Stomach (tissue), 9 donors: Measurements from ENCODE around the gene SCFD2. TPM values are rescaled to one million over a fixed set of nuclear protein-coding genes. Genes with fewer than 3 reads are reported as not detected.

Experiments
- DNase-seq, 2 donors: peaks; one replicate each; pipeline versions ENCODE4 v3.0.0 to v3.0.0-alpha.2; 2013 to 2019
- H3K27ac ChIP-seq, 5 donors: fragments of 200-600 bp in 4 of 5; sonication (generic) in 4 of 5; one replicate each; pipeline ENCODE4 v1.5.1; 2013 to 2019; ENCODE audit warnings: mild to moderate bottlenecking in 1 of 5, moderate library complexity in 1 of 5
- H3K27me3 ChIP-seq, 3 donors: fragments of 200-600 bp; sonication (generic); one replicate each; pipeline ENCODE4 v1.5.1; 2017 to 2019; ENCODE audit warnings: mixed run types in 1 of 3
- H3K36me3 ChIP-seq, 4 donors: fragments of 200-600 bp; sonication (generic); 1 replicate in 3 of 4; 2 replicates in 1 of 4; pipeline ENCODE4 v1.5.1; 2016 to 2019
- H3K4me1 ChIP-seq, 4 donors: fragments of 200-600 bp; sonication (generic); one replicate each; pipeline ENCODE4 v1.5.1; 2016 to 2019
- H3K4me3 ChIP-seq, 4 donors: fragments of 200-600 bp; sonication (generic) in 3 of 4; one replicate each; pipeline ENCODE4 v1.5.1; 2016 to 2019; ENCODE audit warnings: mild to moderate bottlenecking in 1 of 4
- H3K9me3 ChIP-seq, 4 donors: fragments of 200-600 bp; sonication (generic); one replicate each; pipeline ENCODE4 v1.5.1; 2016 to 2019
- EP300 ChIP-seq: sonication (generic); formaldehyde crosslinking; IDR thresholded peaks from one replicate; pipeline ENCODE4 v1.6.1; 2017; ENCODE audit warnings: antibody characterized with exemption
- POLR2A ChIP-seq, 4 donors: fragments of 450-650 bp; IDR thresholded peaks; one replicate each; pipeline ENCODE4 v1.6.1; 2016; ENCODE audit warnings: antibody characterized with exemption in 4 of 4, control low read depth in 2 of 4, mild to moderate bottlenecking in 1 of 4, moderate library complexity in 1 of 4
- POLR2AphosphoS5 ChIP-seq, 3 donors: sonication (generic); formaldehyde crosslinking; IDR thresholded peaks; one replicate each; pipeline ENCODE4 v1.6.1; 2016; ENCODE audit warnings: antibody characterized with exemption in 3 of 3
- WGBS, 5 donors: extraction: QIAGEN DNeasy Blood & Tissue Kit in 3 of 5; methylation state at CpG; one replicate each; pipeline versions ENCODE4 v1.1.5 to v1.1.7; 2013 to 2018; 5-methylcytosine and 5-hydroxymethylcytosine counted together
- intact Hi-C: fragments of 100-400 bp; cut with DNase I; formaldehyde crosslinking; loops from one replicate; pipeline ENCODE4 v1.15.1; 2023; ENCODE audit warnings: low total_unique reads
- polyA plus RNA-seq, 3 donors: library from polyadenylated mRNA; stranded (reverse); fragments of 200-250 nt; gene quantifications; one replicate each; pipeline ENCODE4 v1.2.3, GENCODE V29; 2013
- total RNA-seq, 5 donors: library from RNA; depleted of rRNA; stranded (reverse); fragments of >200 nt; gene quantifications; one replicate each; pipeline versions ENCODE4 v1.1.0 to v1.2.3, GENCODE V29; 2014 to 2016
- TF ChIP-seq, protein P1 (sequence below), 7 experiments: fragments of 450-650 bp in 4 of 7; fragments of 200-600 bp in 3 of 7; sonication (generic) in 3 of 7; IDR thresholded peaks; one replicate each; pipeline ENCODE4 v1.5.1; 2016 to 2019; ENCODE audit warnings: antibody characterized with exemption in 7 of 7, control low read depth in 2 of 7, mild to moderate bottlenecking in 1 of 7
- donor health status: healthy with polysubstance abuse.
- donor health status: Bipolar disorder and iron deficiency.
- donor health status: healthy.

The SCFD2 gene
- total and polyA plus RNA-seq, 8 donors = 2.9 to 40.2 (median 11.1) TPM

DNA sequence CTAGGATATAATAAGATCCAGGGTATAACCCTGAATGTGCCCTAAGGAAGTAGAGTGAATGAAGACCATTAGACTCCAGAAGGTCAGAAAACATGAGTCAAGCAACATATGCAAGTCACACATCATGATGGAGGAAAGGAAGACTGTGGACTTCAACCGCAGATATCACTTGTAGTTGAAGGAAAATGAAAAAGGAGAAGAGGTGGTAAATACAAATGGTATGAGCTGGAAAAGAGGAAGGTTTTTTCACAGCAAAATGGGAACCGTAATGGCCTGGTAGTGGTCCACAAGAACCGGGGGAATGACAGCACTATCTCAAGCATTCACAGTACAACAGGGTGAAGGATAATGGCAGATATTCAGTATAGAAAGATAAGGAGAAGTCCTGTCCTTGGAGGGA lies 5.2 kb upstream of the SCFD2 start:
- whole genome bisulfite sequencing, 5 donors = 88 to 92% (median 90%) methylated on average over 3 of the region's 3 CpGs
- no peak for TF ChIP-seq POLR2A (IDR thresholded peaks at IDR 0.05)
- TF ChIP-seq, protein P1, sequence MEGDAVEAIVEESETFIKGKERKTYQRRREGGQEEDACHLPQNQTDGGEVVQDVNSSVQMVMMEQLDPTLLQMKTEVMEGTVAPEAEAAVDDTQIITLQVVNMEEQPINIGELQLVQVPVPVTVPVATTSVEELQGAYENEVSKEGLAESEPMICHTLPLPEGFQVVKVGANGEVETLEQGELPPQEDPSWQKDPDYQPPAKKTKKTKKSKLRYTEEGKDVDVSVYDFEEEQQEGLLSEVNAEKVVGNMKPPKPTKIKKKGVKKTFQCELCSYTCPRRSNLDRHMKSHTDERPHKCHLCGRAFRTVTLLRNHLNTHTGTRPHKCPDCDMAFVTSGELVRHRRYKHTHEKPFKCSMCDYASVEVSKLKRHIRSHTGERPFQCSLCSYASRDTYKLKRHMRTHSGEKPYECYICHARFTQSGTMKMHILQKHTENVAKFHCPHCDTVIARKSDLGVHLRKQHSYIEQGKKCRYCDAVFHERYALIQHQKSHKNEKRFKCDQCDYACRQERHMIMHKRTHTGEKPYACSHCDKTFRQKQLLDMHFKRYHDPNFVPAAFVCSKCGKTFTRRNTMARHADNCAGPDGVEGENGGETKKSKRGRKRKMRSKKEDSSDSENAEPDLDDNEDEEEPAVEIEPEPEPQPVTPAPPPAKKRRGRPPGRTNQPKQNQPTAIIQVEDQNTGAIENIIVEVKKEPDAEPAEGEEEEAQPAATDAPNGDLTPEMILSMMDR (IDR thresholded peaks at IDR 0.05) = no peak
- TF ChIP-seq EP300 = no peak
- TF ChIP-seq POLR2AphosphoS5 (IDR thresholded peaks at IDR 0.05) = no peak
- Histone ChIP-seq H3K27me3 (peaks cover 0 to 30% (median 0%) of the 10 kb centered on the region in 3 donors), H3K27ac (no peak overlapping the region), H3K36me3 (no peaks in the 10 kb centered on the region), H3K9me3 (no peaks in the 10 kb centered on the region), H3K4me1 (peaks cover 0 to 9% (median 7%) of the 10 kb centered on the region in 4 donors), H3K4me3 (no peak overlapping the region)
- intact Hi-C loops = no loop called here
- no peak for DNase-seq

DNA sequence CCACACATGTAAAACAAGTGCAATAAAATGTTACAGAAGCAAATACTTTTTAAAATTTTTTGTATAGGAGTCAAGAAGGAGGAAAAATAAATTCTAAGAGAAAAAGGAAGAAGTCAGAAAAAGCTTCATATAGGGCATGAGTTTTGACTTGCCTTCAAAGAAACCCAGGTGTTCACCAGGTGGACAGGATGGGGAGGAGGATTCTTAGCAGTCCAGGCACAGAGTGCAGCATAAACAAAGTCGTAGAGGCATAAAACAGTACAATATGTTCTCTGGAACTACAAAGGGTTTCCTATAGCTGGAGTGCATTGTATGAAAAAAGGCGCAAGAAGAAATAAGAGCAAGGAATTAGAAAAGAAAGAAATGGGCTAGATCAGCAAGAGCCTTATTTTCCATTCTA lies 1.9 kb upstream of the SCFD2 start:
- Histone ChIP-seq H3K27ac (no peak overlapping the region), H3K4me1 (peaks cover 17 to 36% (median 32%) of the 10 kb centered on the region in 4 donors), H3K36me3 (no peaks in the 10 kb centered on the region), H3K9me3 (no peaks in the 10 kb centered on the region), H3K27me3 (peaks cover 0 to 29% (median 0%) of the 10 kb centered on the region in 3 donors), H3K4me3 (no peak overlapping the region)
- DNase-seq = no peak
- 77 to 84% (median 80%) methylated on average over 2 of the region's 2 CpGs for WGBS, 5 donors
- intact Hi-C loops = no loop called here
- TF ChIP-seq EP300 = no peak
- TF ChIP-seq POLR2AphosphoS5 (IDR thresholded peaks at IDR 0.05) = no peak
- no peak for TF ChIP-seq POLR2A (IDR thresholded peaks at IDR 0.05)
- TF ChIP-seq, protein P1 (IDR thresholded peaks at IDR 0.05) = no peak

DNA sequence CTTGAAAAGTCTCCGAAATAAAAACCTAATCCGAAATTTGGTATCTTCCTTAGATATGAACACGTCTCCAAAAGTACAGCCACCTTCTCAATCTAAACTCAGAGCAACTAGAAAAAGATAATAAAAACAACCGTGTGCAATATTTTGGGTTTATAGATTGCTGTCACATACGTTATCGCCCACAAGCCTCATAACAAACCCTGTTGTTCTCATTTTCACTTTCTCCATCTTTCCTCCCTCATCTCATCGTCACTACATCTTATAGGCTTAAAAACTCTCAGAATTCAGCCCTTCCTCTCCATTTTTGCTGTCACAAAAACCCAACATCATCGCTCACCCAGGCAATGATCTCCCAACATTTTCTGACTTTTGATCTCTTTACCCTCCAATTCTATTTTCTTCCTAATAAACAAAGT lies 448 bp upstream of the SCFD2 start:
- Histone ChIP-seq H3K9me3 (no peaks in the 10 kb centered on the region), H3K36me3 (no peaks in the 10 kb centered on the region), H3K27me3 (peaks cover 0 to 22% (median 0%) of the 10 kb centered on the region in 3 donors), H3K27ac (peak overlapping the region in 4 of 5 donors; percentile 65 to 80 (median 72)), H3K4me1 (peaks cover 17 to 50% (median 40%) of the 10 kb centered on the region in 4 donors), H3K4me3 (peak overlapping the region; percentile 91 to 99 (median 96))
- no peak for DNase-seq
- intact Hi-C loops = no loop called here
- TF ChIP-seq POLR2AphosphoS5 (IDR thresholded peaks at IDR 0.05) = no peak
- no peak for TF ChIP-seq POLR2A (IDR thresholded peaks at IDR 0.05)
- TF ChIP-seq, protein P1 (IDR thresholded peaks at IDR 0.05) = no peak
- no peak for TF ChIP-seq EP300
- 11 to 17% (median 15%) methylated on average over 8 of the region's 8 CpGs for WGBS, 5 donors

DNA sequence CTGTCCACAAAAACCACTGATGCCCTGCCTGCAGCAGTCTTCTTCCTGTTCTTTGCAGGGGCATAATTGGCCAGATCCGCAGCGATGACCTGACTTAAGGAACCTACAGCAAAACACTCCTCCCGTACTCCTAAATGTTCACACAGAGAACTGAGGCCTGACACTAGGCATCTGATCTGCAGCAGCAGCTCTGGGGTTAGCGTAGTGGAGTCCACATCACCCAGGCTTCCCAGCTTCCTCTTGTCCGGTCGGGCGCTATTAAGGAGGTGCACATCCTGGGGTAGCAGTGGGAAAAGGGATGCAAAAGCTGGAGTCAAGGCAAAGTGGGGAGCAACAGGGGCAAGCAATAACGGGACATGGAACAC lies 758 bp downstream of the SCFD2 start:
- intact Hi-C loops = no loop called here
- TF ChIP-seq POLR2AphosphoS5 (IDR thresholded peaks at IDR 0.05) (no peak), EP300 (no peak), POLR2A (IDR thresholded peaks at IDR 0.05) (no peak)
- TF ChIP-seq, protein P1 (IDR thresholded peaks at IDR 0.05) = no peak
- peak overlapping the region; percentile 91 to 99 (median 96) for H3K4me3 ChIP-seq
- 0 to 1% (median 1%) methylated on average over 4 to 8 of the region's 8 CpGs for WGBS, 5 donors
- no peak for DNase-seq
- peaks cover 17 to 58% (median 43%) of the 10 kb centered on the region in 4 donors for H3K4me1 ChIP-seq
- no peaks in the 10 kb centered on the region for H3K9me3 ChIP-seq
- peaks cover 0 to 12% (median 0%) of the 10 kb centered on the region in 3 donors for H3K27me3 ChIP-seq
- H3K36me3 ChIP-seq = no peaks in the 10 kb centered on the region
- H3K27ac ChIP-seq = peak overlapping the region in 4 of 5 donors; percentile 65 to 80 (median 72)
